HG03571 (cell line): Measurements from ENCODE around the gene SLC15A4.

Source experiments
- ATAC-seq: cut with Tn5 transposase; IDR thresholded peaks from one replicate; pipeline ENCODE4 v1.9.1; 2021; ENCODE audit not compliant: unreplicated experiment

Gene SLC15A4

DNA sequence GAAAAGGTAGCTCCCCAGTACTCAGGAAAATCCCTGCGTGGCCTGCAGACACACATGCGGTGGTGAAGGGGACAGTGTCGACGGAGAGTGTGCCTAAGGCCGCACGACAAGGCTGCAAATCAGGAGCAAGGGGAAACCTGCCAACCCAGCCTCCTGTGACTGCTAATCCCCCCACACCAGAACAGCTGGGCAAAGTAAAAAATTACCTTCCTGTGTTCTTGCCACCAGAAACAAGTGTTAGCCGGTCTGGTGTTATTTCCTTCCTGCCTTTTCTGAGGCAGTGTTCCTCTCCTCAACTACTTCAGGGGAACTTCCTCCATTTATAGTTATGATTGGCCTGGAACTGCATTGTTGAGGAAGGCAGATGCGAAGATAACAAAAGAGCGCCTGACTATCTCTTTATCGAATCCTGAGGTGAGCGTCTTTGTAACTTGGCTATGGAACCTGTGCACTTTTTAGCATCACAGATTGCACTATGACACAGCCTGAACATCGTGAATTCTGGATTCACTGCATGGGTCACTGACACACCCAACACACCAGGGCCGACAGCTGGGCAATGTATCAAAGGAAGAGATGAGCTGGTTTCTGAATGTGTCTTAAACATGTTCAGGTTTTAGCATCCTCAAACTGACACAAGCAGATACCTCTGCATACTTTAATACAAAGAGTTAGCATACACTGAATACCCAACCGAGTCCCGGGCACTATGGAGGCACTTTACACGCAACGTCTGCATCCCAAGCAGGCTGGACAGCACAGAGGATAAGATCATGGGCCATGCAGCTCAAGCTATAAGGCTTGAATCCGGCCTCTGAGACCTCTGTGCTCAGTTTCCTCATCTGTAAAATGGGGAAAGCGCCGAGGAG is 28.9 kb downstream of the SLC15A4 start:
- ATAC-seq, result peak; percentile 31

DNA sequence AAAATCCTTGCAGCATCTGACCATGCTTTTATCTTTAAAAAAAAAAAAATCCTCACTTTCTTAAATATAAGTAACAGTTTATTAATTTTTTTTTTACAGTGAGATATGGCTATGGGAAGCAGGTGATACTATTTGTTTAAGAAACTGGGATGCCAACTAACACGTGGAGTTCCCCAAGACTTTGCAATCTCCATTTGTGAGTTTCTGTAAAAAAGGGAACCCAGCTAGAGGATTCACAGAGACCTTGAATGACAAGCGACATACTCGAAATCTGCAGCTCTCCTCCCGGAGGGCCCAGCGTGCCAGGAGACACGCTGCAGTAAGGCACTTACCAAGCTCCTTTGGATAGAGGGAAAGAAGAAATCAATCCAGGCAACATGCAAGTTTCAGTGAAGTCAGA is 30.1 kb downstream of the SLC15A4 start:
- ATAC-seq, result no peak

- no peak for ATAC-seq
These were observed 30.9 kb downstream of the SLC15A4 start for GRCh38 chr12:128792881-128793280.

- no peak for ATAC-seq
These were observed 31.4 kb downstream of the SLC15A4 start for GRCh38 chr12:128792398-128792797.

- ATAC-seq, result no peak
These were observed 32.1 kb downstream of the SLC15A4 start for GRCh38 chr12:128791395-128792322.

DNA sequence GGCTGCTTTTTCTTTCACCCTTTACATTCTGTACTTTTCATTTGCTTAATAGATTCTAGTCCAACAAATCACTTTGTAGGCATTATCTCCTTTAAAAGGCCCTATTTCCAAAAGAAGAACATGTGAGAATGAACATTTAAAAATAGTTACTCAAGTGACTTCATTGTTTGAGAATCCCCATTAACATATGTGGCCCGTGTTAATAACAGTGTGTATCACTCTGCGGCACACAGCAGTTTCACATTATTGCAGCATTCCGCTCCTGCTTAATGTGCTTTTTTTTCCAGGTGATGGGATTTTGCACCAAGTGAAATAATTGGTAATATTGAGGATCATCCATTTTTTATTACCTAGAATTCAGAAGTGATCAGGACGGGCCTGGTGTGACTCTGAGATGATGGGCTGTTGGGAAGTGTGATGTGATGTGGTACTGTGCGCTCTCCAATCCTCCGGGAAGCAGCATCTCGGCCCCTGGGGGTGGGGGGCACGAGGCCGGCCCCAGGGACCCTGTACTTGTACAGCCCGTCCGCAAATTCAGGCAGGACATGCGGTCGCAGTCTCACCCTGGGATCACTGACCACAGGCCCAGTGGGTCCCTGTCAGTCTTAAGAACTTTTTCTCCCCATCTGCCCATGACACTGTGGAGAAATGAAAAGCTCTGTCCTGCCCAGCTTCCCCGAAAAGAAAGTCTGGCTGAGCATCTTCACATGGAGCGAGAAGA is 32.9 kb downstream of the SLC15A4 start:
- no peak for ATAC-seq

DNA sequence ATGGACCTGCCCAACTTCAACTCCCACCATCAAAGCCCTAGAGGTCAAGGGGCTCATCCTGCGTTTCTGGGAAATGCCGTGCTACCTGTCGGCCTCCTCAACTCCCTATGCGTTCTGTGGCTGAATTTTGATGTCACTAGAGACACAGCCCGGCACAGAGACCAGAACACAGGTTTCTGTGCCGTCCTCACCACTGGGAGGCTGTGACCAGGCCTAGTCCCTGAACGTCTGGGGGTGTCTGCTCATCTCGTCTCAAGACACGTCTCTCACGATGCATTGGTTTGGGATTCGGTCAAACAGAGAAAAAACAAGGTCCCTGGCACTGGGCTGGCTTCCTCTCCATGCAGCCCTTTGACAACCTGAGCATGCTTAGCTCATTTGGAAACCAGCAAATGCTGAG is 33.5 kb downstream of the SLC15A4 start:
- ATAC-seq, result no peak

DNA sequence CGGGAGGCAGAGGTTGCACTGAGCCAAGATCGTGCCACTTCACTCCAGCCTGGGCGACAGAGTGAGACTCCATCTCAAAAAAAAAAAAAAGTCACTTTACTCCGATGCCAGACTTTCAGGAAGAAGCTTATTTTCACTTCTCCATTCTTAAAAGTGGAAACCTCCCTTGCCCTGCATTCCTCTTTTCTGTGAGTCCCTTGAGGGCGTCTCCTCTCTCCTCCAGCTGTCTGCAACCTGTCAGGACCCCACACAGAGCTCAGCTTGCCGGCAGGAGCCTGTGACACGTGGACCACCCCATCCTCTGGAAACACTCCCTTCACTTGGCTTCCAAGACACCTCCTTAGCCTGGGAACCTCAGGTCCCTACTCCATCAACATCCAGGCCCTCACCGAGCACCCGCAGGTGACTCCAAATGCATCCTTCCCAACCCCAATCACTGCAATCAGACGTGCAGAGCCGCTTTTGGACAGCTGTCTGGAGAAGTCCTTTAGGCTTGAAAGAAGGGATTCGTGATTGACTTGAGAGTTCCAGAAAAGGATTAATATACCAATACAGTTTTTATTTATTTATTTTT is 34.3 kb downstream of the SLC15A4 start:
- ATAC-seq, result no peak

GRCh38 chr12:128787827-128788226 is 35.9 kb downstream of the SLC15A4 start:
- no peak for ATAC-seq

DNA sequence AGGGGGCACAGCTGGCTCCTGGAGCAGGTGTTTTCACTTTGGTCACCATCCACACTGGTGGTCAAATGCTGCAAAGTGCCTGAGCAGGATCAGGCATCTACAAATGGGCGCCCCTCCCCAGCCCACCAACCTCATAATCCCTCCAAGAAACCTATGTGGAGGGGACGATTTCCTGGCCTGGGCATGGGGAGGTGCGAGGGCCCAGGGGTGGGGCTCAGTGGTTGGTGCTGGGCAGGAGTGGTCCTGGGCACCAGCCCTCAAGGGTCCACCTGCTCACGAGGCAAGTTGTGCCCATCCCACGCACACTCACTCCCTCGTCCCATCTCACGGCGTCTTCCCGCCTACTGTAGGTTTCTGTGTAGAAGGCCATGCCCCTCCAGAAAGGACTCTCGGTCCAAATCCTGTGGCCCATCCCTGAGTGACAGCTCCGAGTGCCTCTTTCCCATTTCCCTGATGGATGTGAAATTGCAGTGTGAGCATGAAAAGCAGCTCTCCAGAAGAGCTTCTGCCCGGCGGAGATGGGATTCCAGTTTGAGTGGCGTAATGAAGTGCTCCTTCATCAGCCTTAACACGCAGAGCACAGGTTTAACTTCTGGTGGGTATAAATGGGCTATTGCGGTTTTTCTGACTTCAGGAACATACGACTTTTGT is 36.9 kb downstream of the SLC15A4 start:
- ATAC-seq, result no peak

DNA sequence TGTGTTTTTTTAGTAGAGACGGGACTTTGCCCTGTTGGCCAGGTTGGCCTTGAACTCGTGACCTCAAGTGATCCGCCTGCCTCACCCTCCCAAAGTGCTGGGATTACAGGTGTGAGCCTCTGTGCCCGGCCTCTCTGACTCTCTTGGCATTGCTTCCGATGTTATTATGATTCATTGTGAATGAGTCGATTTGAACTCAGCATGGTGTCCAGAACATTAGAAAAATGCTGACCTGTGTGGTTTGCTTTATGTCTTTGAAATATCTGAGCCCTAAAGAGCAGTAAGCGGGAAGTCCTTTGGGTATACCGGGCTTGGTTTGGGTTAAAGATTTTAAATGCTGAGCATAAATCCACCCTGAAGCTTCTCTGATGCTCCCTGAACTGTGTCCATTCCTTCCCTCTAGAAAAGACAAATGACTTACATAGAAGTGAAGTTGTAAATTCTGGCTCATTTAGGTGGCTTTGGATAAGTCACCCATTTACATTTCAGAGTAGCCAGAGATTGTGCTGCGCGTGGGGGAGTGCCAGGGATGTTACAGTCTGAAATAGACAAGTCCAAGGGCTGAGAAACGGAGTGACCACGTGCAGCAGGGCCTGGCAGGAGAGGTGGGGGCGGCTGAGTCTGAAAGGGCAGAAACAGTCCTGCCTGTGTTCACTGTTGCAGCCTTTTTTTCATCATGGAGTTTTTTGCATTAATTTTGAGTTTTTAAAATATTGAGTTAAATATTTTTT is 39.6 kb downstream of the SLC15A4 start:
- no peak for ATAC-seq

- ATAC-seq, result peak; percentile 76
These were observed 40.6 kb downstream of the SLC15A4 start for GRCh38 chr12:128783129-128783574.

DNA sequence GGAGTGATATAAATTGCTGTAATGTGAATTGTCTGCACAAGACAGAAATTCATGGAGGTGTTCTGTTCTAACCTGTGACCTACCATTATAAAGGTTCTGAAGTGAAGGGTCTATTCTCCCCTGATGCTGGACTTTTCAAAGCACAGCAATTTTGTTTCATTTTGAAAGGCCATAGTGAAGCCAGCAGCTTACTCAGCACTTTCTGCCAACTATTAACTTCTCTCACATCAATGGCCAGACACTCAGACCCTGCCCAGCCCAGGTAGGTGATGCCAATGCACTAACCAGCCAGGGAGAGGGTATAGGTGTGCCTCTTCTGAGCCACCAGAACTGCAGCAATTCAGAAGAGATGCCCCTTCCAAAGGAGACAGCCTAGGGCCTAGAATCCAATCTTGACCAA is 43.9 kb downstream of the SLC15A4 start:
- ATAC-seq, result no peak

- ATAC-seq, result no peak
These were observed 51.5 kb downstream of the SLC15A4 start for GRCh38 chr12:128772249-128772648.

DNA sequence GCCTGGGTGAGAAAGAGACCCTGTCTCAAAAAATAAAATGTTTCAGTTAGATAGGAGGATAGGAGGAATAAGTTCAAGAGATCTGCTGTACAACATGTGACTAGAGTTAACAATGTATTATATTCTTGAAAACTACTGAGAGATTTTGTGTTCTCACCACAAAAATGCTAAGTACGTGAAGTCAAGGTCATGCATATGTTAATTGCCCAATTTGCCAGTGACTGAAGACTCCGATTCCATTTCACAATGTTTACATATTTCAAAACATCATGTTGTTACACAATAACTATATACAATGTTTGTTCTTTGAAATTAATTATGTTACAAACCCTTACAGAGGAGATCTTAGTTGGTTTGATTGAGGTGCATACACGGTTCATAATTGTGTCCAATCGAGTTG is 52.1 kb downstream of the SLC15A4 start:
- ATAC-seq, result no peak

DNA sequence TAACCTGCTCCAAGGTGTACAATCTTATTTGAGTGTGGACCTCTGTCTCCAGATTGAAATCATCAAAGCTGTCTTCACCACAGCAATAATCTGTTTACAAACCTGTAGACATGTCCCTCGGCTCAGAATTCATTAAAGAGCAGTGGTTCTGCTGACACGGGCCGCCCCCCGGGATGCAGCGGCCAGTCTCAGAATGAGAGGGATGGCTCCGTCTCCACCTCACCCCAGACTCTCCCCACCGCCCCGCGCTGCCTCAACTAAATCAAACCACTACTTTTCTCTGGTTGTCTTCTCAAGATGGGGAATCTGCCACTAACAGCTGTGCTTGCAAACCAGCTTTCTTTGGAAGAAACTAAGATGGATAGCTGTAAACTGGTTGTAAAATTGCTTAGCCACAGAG is 56.2 kb downstream of the SLC15A4 start:
- ATAC-seq, result no peak

DNA sequence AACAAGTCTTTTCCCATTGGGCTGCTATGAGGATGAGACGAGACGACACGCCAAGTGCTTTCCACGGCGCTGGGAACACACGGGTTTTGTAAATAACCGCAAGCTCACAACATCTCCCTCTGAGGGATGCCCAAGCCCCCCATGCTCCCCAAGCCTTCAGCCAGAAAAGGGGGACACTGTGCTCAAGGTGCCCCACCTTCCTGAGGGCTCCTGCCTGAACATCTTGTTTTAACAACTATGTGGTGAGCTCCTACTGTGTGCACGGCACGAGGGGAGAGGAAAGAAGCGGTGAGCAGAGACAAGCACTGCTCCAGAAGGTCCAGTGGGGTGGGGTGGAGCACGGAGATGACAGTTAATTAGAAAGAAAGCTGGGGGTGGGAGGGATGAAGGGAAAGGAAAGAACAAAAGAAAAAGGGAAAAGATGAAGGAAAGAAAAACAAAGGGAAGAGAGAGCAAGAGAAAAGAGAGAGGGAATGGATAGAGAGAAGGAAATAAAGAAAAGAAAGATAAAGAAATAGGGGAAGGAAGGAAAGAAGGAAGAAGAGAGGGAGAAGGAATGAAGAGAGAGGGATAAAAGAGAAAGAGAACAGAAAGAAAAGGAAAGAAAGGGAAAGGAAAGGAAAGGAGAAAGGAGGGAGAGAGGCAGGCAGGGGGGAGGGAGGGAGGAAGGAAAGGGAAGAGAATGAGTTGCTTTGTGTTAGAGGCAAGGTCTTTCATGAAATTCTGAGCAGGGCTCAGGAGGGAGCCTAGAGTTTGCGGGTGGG is 56.8 kb downstream of the SLC15A4 start:
- ATAC-seq, result no peak

DNA sequence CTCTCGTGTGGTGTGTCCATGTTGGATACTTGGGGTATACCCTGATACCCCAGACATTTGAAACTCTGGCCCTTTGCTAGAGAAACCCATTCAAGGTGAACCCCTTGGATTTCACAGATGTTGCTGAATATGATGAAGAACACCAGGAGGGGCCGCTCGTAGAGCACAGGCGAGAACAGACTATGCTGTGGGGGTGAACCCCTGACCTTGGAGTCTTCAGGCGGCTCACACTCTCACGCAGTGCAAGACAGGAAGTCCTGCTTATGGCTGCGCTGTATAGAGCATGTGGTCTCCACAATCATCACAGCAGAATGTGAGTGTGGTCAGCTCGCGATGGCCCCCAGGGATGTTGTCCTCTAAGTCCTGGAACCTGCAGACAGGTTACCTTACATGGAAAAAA is 60.4 kb downstream of the SLC15A4 start:
- ATAC-seq, result no peak

DNA sequence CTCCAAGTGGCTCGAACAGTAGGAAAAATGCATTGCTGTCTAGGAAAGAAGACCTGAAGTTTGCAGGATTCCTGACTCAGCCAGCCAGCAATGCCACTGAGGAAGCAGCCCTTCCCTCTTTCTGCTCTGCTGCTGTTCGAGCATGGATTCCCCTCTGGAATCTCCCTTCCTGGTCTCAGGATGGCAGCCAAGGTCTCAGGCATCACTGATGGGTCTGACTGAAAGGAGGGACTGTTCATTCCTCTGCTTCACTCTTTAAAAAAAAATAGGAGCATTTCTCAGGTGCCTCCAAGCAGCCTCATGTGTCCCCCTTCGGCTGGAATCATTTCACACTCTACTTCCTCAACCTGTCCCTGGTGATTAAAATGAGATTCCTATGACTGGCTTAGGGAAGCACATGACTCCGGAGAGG is 62.4 kb downstream of the SLC15A4 start:
- no peak for ATAC-seq
